Transverse colon (tissue), 4 donors: Measurements from ENCODE around the gene CEBPA.

Source experiments
- EP300 ChIP-seq: sonication (generic); formaldehyde crosslinking; IDR thresholded peaks from one replicate; pipeline ENCODE4 v1.6.1; 2017; ENCODE audit warnings: antibody characterized with exemption, low read depth
- POLR2A ChIP-seq: fragments of 450-650 bp; IDR thresholded peaks from one replicate; pipeline ENCODE4 v1.6.1; 2016; ENCODE audit warnings: antibody characterized with exemption, mild to moderate bottlenecking, moderate library complexity
- POLR2AphosphoS5 ChIP-seq, 3 donors: sonication (generic); formaldehyde crosslinking; IDR thresholded peaks; one replicate each; pipeline ENCODE4 v1.6.1; 2016; ENCODE audit warnings: antibody characterized with exemption in 3 of 3
- TF ChIP-seq, protein P1 (sequence below), 5 experiments: fragments of 200-600 bp in 3 of 5; fragments of 450-650 bp in 2 of 5; sonication (generic) in 3 of 5; IDR thresholded peaks; 1 replicate in 2 of 5; 2 replicates in 3 of 5; pipeline ENCODE4 v1.5.1; 2016 to 2017; ENCODE audit warnings: antibody characterized with exemption in 5 of 5, inconsistent platforms in 3 of 5, mild to moderate bottlenecking in 2 of 5, moderate library complexity in 1 of 5

DNA sequence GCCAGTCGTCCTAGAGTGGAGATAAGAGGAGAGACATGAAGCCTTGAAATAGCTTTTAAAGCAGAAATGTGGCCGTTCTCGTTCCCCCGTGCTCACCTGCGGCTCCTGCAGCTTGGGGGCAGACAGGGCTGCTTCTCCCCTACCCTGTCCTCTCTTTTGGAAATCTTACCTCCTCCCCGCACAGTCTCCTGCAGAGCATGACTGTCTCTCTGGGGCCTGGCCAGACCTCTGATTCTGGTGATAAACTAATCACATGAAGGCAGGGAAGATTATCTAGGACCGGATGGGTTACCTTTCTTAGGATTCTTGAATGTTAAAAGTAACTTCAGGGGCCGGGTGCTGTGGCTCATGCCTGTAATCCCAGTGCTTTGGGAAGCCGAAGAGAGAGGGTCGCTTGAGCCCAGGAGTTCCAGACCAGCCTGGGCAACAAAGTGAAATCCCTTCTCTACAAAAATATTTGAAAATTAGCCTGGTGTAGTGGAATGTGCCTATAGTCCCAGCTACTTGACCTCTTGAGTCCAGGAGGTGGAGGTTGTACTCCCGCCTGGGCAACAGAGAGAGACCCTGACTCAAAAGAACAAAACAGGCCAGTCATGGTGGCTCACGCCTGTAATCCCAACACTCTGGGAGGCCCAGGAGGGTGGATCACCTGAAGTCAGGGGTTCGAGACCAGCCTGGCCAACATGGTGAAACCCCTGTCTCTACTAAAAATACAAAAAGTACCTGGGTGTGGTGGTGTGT is 8.1 kb downstream of the CEBPA start:
- TF ChIP-seq POLR2A = no peak
- TF ChIP-seq, protein P1, sequence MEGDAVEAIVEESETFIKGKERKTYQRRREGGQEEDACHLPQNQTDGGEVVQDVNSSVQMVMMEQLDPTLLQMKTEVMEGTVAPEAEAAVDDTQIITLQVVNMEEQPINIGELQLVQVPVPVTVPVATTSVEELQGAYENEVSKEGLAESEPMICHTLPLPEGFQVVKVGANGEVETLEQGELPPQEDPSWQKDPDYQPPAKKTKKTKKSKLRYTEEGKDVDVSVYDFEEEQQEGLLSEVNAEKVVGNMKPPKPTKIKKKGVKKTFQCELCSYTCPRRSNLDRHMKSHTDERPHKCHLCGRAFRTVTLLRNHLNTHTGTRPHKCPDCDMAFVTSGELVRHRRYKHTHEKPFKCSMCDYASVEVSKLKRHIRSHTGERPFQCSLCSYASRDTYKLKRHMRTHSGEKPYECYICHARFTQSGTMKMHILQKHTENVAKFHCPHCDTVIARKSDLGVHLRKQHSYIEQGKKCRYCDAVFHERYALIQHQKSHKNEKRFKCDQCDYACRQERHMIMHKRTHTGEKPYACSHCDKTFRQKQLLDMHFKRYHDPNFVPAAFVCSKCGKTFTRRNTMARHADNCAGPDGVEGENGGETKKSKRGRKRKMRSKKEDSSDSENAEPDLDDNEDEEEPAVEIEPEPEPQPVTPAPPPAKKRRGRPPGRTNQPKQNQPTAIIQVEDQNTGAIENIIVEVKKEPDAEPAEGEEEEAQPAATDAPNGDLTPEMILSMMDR (IDR thresholded peaks at IDR 0.05) = no peak
- TF ChIP-seq POLR2AphosphoS5 (IDR thresholded peaks at IDR 0.05) = no peak
- no peak for TF ChIP-seq EP300
